ENCODE measurements around the gene FLYWCH1.
A peak's percentile ranks its signal among the peaks of the same experiment; 100 is the strongest.

The FLYWCH1 gene

DNA sequence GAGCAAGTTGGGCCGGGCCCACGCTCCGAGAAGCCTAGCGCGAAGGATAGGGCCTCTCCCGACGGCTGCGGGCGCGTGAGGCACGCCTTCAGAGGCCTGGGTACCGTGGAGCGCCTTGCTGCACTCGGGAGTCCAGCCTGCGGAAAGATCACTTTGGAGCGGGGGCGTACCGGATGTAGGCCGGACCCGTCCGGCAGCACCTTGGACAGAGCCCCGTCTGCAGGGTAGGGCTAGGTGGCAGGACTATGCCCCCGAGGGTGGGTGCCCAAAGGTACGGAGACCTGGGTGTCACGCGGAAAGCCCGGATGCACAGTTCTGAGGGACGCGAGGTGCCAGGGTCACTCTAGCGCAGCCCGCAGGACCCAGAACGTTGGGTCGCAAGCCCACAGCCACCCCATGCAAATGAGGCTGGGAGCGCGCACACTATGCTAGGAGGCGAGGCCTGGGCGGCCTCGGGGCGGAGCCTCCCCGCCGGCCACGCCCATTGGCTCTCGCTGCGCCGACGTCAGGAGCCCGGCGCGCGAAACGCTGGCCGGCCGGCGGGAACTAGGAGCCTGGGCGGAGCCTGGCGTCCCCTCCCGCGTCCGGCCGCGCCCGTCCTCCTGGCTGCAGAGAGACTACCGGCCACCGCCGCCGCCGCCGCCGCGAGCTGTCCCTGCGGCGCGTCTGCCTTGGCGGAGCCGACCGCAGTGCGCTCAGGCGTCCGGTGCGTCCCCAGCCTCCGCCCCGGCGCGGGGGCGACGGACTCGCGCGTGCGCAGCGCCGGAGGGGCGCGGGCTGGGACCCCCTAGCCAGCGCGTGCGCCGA, 57.2 kb downstream of the FLYWCH1 start, which contains the start of gene PAQR4:
Gene PAQR4 (plus strand): TSS at position 611 of the 807 bp plus-strand sequence. CDS start 327 bp downstream, outside the sequence.
- DNase-seq (ENCODE audit: low spot score), result peak; percentile 94

DNA sequence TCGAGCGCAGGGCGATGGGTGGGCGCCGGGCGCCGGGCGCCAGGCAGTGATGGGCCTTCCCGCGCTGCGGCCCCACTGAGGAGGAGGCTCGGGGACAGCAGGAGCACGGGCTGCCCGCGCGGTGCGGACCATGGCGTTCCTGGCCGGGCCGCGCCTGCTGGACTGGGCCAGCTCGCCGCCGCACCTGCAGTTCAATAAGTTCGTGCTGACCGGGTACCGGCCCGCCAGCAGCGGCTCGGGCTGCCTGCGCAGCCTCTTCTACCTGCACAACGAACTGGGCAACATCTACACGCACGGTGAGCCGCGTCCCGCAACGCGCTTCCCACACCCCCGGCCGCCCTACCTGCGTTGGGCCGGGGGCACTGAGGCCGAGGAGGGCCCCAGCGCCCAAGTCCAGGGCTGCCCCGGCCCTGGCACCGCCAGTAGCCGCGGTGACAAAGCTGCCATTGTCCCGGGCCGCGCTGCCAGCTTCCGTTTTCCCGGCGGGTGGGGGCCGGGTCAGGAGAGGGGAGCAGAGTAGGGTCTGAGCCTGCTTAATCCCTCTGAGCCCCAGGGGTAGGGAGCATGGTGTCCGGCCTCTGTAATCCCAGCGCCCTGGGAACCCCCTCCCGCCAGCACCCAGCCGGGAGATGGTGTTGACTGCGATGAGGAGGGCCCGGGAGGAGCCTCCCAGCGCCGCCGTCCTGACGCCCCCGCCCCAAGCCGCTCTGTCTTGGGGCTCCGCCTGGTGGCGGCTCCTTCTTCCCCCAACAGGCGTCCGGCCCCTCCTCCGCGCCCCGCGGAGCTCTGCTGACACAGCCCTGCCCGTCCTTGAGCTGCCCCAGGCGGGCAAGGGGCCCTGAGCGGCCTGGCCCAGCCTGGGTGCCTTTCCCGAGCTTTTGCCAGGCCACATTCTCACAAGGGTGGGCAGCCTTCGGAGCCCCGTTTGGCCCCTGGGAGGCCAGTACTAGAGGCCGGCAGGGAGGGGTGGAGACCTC, 58.1 kb downstream of the FLYWCH1 start:
- DNase-seq (ENCODE audit: low spot score), result peak; percentile 82

DNA sequence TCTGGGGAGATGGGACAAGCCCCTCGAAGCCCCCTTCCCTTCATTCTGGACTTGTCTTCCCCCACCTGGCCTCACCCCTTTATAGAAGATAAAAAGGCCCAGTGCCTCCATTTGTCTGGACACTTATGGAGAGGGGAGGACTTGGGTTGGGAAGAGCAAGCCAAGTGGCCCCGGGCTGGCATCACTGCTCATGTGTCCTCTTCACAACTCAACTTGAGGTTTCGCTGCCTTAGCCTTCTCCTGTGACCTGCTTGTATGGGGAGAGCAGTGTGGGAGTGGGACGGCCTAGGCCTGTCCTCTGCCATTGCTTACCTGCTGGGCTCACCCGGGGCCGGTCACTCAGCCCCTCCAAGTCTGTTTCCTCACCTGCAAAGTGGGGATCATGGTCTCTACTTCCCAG, 58.8 kb downstream of the FLYWCH1 start:
- no peak for DNase-seq (ENCODE audit: low spot score)

DNA sequence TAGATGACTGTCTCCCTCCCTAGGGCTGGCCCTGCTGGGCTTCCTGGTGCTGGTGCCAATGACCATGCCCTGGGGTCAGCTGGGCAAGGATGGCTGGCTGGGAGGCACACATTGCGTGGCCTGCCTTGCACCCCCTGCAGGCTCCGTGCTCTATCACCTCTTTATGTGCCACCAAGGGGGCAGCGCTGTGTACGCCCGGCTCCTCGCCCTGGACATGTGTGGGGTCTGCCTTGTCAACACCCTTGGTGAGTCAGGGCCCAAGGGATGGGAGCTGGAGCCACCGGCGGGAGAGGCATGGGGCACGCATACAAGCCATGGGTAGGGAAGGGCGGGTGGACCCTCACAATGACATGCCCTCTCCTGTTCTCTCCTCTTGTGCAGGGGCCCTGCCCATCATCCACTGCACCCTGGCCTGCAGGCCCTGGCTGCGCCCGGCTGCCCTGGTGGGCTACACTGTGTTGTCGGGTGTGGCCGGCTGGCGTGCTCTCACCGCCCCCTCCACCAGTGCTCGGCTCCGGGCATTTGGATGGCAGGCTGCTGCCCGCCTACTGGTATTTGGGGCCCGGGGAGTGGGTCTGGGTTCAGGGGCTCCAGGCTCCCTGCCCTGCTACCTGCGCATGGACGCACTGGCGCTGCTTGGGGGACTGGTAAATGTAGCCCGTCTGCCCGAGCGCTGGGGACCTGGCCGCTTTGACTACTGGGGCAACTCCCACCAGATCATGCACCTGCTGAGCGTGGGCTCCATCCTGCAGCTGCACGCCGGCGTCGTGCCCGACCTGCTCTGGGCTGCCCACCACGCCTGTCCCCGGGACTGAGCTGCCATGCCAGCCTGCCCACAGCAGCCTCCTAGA, 59.6 kb downstream of the FLYWCH1 start:
- no peak for DNase-seq (ENCODE audit: low spot score)

DNA sequence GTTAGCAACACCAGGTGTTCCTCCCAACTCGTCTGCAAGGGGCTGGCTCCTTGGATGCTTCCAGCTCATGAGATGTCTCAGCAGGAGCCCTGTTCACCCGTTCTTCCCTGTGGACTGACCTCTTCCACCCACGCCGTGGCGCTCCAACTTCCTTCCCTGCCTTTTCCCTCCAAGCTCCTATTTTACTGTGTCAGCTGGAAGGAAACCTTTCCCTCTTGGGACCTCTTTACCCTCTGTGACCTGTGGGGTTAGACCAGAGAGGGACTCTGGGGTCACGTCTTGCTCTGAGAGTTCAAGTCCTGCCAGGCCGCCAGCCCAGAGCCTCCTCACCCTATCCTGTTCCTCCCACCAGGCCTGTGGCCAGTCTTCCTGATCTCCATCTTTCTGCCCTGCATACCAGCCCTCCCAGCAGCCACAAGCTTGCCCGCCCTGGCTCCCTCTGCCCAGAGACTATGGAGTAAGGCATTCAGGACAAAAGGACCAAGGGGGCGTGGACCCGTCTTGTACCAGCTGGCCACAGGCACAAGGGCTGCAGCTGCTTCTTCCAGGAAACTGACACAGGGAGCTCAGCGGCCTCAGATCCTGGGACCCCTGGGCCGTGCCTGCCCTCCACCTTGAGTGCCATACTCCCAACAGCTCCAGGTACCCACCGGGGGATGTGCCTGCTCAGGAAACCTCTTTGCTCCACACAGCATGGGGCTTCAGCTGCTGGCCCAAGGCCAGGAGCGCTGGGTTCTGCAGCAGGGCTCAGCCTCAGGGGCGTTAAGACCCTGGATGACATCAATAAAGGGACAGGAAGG, 60.5 kb downstream of the FLYWCH1 start:
- no peak for DNase-seq (ENCODE audit: low spot score)

DNA sequence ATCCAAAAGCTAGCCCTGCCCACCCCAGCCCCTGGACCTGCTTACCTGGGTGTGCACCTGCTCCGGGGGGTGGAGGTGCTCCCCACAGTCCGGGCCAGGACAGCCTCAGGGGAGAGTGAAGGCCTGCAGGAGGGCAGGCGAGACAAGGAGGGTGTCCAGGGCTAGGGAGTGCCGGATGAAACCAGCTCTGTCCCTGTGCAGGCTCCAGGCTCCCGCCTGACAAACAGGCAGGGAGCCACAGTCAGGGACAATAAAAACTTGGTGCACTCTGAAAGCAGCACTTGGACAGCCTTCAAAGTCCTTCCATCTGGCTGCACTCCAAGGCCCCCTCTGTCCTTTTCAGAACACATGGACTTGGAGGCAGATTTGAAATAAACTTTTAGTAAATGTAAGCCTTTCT, 61.4 kb downstream of the FLYWCH1 start:
- DNase-seq (ENCODE audit: low spot score), result no peak

DNA sequence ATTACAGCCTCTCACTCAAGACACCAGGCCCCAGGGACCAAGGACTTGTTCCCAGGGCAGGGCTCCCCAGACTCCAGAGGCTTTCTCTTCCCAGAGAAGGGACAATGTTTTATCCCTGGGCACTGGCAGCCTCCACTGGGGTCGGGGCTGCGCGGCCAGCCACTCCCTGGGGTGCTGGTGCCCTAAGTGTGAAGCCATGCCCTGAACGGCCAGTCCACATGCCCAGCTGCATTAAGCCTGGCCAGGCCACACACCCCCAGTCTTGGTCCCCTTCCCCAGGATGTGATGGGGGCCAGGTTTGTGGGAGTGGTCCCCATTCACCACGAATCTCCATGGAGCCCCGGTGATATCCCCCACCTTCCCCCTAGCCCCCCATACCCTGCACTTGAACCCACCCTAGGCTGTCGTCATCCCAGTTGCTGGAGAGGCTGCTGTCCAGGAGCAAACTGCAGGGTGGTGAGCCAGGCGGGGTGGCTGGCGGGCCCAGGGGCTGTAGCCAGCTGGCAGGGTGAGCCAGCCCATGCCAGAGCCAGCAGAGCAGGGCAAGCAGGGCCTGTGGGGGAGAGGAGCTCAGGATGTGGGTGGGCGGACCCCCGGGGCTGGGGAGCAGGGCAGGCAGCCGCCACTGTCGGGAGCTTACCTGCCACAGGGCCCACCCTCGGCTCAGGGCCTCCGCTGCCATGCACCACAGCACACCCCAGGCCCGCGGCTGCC, 62.0 kb downstream of the FLYWCH1 start:
- no peak for DNase-seq (ENCODE audit: low spot score)

DNA sequence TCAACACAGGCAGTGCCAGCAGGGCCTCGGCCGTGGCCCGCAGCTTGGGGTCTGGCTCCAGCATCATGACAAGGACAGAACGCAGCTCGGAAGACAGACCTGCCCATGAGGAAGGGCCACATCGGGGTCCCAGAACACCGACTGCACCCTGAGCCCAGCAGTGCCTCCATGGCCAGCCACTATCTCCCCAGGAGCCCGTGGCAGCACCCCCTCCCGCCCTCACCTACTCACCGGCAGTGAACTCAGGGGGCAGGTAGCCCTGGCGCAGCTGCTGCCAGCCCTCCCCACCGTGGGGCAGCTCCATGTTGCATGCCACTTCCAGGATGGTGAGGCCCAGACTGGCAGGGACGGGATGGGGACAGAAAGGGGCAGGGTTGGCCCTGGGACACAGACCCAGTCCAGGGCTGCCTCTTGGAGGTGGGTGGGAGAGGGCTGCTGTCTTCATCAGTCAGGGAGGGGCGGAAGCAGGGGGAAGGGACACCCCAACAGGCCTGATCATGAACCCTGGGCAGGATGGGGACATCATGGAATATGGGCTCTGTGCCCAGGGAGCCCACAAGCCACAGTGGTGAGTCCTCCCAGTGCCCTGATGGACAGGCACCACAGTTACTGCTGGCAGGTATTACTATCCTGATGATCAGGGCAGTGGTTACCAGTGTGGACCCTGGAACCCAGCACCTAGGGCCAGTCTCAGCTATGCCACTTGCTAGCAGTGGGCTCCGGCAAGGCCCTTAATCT, 62.8 kb downstream of the FLYWCH1 start:
- no peak for DNase-seq (ENCODE audit: low spot score)

DNA sequence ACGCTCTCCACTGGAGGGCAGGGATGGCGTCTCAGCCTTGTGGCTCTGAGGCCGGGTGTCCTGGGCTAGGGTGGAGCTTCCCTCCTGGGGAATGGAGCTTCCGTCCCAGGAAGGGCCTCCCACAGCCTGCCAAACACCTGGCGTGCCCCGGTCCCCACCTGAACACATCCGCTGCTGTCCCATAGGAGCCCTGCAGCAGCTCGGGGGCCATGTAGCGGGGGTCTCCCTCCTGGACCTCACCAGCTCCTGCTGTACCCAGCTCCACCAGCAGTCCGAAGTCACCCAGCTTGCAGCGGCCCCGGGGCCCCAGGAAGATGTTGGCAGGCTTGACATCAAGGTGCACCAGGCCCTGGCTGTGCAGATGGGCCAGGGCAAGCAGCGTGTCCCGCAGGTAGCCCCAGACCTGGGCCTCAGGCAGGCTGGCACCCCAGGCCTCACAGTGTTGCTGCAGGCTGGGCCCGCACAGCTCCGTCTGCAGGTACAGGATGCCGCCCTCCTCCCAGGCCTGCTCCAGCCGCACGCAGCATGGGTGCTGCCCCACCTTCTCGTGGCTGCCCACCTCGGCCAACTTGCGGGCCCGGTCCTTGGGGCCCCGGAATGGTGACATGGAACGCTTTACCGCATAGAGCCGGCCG, 63.5 kb downstream of the FLYWCH1 start:
- DNase-seq (ENCODE audit: low spot score), result no peak

DNA sequence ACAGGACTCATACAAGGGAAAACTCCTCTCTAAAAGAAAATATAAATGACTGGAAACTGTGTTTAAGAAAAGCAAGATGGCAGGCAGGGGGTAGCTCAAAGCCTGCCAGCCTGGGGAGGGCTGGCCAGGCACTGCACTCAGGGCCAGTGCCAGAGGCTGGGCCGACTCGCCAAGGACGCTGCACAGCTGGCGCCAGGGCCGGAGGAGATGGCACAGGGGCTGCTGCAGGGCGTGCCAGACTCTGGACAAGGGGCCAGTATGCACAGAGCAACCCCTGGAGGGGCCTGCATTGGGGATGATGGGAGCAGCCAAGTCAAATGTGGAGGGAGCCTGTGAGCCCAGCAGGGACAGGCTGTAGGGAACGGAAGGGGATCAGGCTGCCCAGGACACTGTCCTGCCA, 64.5 kb downstream of the FLYWCH1 start:
- no peak for DNase-seq (ENCODE audit: low spot score)

DNA sequence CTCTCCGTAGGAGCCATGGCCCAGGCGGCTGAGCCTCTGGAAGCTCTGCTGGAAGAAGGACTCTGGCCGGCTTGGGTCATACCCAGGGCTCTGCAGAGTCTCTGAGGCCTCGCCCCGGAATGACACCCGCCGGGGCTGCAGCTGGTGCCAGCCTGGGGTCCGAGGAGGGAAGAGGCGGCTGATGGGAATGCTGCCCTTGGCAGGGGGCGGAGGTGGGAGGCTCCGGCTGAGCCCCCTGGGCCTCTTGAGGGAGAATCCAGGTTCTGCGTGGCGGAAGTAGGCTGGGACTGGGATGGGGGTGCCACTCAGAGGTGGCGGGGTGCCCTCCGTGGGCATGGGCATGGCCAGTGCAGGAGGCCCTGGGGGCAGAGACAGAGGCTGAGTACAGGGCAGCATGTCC, 64.9 kb downstream of the FLYWCH1 start:
- no peak for DNase-seq (ENCODE audit: low spot score)

DNA sequence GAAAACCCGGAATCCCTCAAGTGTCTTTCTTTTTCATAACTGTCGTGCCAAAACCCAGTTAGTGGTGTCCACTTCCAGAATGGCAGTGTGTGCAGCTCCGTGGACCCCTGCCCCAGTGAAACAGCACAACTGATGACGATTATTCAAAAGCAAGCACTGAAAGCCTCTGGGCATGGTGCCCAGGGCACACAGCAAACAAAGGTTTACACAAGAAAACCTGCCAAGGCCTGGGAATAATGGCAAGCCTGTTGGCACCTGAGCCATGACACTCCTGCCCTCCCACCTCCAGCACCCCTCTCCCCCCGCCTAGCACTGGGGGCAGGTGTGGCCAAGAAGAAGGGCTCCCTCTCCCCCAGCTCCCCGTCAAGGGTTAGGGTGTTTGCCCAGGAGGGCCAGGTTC, 65.7 kb downstream of the FLYWCH1 start:
- no peak for DNase-seq (ENCODE audit: low spot score)

DNA sequence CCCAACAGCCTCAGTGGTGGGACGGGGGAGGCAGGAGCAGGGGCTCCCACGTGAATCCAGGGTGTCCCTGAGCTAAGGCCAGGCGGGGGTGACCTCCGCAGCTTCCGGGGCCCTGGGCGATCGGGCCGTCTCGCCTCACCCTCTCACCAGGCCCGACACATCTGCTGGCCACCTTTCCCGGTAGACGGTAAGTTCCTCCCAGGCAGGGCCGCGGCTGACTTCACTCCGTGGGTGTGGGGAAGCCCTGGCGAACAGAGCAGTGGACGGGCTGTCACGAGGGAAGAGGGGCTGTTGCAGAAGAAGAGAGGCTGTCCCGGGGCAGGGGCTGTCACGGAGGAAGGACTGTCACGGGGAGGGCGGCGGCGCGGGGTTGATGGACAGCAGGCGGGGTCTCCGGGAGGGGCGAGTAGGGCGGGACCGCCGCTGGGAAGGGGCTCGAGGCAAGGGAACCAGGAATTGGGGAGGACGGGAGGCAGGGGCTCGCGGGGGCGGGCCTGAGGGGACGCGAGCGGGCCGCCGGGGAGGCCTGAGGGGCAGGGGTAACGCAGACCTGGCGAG, 68.0 kb downstream of the FLYWCH1 start:
- peak; percentile 76 for DNase-seq (ENCODE audit: low spot score)

DNA sequence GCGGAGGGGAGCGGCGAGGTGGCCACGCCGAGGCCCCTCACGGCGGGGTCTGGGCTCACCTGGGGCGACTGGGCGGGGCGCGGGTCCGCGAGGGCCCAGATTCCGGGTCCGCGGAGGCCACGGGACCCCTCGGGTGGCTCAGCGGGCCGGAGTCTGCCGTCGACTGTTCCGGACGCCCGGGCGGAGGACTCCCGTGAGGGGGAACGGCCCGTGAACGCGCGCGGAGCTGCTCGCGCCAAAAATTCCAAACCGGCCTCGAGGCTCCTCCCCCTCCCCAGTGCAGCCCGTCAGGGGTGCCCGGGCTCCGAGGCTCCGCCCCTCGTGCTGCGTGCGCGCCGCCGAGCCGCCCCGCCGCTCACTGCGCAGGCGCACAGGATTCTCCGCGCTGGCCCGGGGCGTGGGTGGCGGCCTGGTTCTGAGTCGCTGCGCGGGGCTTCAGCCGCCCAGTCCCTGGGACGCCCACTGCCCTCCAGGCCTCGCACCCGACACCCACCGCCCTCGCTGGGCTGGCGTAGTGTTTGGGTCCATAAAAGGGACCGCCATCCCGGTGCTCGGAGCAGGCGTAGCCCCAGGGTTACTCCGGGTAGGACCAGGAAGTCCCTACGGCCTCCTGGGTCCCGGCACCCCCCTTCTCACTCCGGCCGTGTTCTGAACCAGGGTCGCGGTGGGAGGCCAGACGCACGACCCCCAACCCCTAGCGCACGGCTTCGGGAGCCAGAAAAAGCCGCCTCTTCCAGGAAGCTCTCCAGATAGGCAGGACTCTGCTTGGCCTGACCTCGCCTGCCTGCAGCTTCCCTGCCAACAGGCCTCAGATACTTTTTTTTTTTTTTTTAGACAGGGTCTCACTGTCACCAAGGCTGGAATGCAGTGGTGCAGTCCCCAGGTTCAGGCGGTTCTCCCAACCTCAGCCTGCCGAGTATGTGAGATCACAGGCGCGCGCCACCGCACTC, 68.8 kb downstream of the FLYWCH1 start, which contains the start of gene PKMYT1:
Gene PKMYT1 (minus strand): TSS at position 220 of the 950 bp plus-strand sequence. CDS start 789 bp downstream, outside the sequence.
- DNase-seq (ENCODE audit: low spot score), result peak; percentile 95

DNA sequence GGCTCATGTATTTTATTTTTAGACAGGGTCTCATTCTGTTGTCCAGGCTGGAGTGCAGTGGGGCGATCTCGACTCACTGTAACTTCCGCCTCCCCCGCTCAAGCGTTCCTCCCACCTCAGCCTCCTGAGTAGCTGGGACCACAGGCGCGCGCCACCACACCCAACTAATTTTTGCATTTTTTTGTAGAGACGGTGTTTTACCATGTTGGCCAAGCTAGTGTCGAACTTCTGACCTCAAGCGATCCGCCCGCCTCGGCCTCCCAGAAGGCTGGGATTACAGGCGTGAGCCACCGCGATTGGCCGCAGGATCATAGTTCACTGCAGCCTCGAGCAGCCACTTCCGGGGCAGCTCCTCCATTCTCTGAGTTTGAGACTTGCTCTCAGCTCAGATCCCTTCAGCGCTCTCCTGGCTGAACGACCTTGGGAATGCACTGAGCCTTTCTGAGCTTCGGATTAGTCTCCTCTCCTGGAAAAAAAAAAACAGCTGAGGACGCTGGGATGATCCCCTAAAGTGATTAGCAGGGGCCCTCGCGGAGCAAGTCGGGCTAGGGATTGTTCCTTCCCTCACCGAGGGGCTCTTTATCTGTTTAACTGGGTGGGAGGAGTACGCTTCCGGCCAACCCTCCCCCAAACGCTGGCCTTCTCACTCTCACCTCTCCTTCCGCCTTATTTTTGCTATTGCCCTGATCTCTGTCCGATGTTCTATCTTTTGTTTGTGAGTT, 69.6 kb downstream of the FLYWCH1 start:
- peak; percentile 80 for DNase-seq (ENCODE audit: low spot score)

DNA sequence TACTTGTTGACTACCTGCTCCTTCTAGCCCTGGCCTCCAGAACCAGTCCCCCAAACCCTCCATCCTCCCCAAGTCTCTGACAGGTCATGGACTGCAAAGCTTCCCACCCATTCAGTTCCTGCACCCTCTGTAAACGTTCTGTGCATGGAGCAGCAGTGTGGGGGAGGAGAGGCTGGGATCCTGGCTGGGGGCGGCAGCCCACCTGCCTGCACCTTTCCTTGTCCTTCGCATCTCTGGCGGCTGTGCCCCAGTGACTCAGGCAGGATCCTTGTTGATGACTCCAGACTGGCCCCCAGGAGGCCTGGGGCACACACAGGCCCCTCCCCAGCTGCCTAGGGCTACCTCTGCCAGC, 70.1 kb downstream of the FLYWCH1 start:
- no peak for DNase-seq (ENCODE audit: low spot score)

DNA sequence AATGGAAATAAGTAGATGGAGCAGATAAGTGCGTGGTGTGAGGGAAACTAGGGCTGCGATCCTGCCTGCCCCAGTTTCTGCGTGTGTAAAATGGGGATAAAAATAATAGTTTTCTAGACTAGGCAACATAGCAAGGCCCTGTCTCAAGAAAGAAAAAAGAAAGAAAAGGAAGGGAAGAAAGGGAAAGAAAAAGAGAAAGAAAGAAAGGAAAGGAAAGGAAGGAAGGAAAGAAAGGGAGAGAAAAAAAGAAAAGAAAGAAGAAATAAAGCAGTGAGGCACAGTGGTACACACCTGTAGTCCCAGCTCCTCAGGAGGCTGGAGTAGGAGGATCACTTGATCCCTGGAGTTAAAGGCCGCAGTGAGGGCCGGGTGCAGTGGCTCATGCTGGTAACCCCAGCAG, 70.7 kb downstream of the FLYWCH1 start:
- DNase-seq (ENCODE audit: low spot score), result no peak
